Fibroblast of lung (primary cell): ENCODE data around the gene UCN3. TPM values are rescaled to one million over a fixed set of nuclear protein-coding genes. Genes with fewer than 3 reads are reported as not detected.

Experiments used
- DNase-seq, 2 donors: peaks; one replicate each; pipeline versions ENCODE4 v3.0.0 to v3.0.0-alpha.2; 2010; ENCODE audit warnings: low read depth in 2 of 2
- H2AFZ ChIP-seq: 2 replicates; pipeline ENCODE4 v1.5.1; 2012; ENCODE audit warnings: low read length, control low read depth, inconsistent platforms
- H3K27ac ChIP-seq: 2 replicates; pipeline ENCODE4 v1.5.1; 2011; ENCODE audit warnings: low read length, control low read depth; ENCODE audit not compliant: insufficient read depth
- H3K27me3 ChIP-seq: 2 replicates; pipeline ENCODE4 v1.5.1; 2011; ENCODE audit warnings: mild to moderate bottlenecking, low read length; ENCODE audit not compliant: control insufficient read depth, insufficient read depth
- H3K36me3 ChIP-seq: 2 replicates; pipeline ENCODE4 v1.5.1; 2011; ENCODE audit warnings: low read length; ENCODE audit not compliant: control insufficient read depth, insufficient read depth
- H3K4me1 ChIP-seq: 2 replicates; pipeline ENCODE4 v1.5.1; 2011; ENCODE audit warnings: low read length; ENCODE audit not compliant: control insufficient read depth, insufficient read depth; ENCODE audit errors: extremely low read depth
- H3K4me2 ChIP-seq: 2 replicates; pipeline ENCODE4 v1.5.1; 2011; ENCODE audit warnings: low read length, control low read depth; ENCODE audit not compliant: insufficient read depth; ENCODE audit errors: extremely low read depth
- H3K4me3 ChIP-seq, 4 experiments: fragments of 200-600 bp in 1 of 4; sonication (generic) in 1 of 4; replicated peaks in 1 of 4; 2 replicates each; pipeline ENCODE4 v1.5.1; 2011 to 2016; ENCODE audit warnings: low read length in 4 of 4, low read depth in 3 of 4, mild to moderate bottlenecking in 3 of 4, control low read depth in 2 of 4, inconsistent platforms in 1 of 4, mixed read lengths in 1 of 4; ENCODE audit not compliant: insufficient read depth in 1 of 4; ENCODE audit errors: control extremely low read depth in 1 of 4
- H3K79me2 ChIP-seq: 2 replicates; pipeline ENCODE4 v1.5.1; 2012; ENCODE audit warnings: mild to moderate bottlenecking, low read length, inconsistent platforms; ENCODE audit not compliant: control insufficient read depth, insufficient read depth
- H3K9ac ChIP-seq: 2 replicates; pipeline ENCODE4 v1.5.1; 2011; ENCODE audit warnings: mild to moderate bottlenecking, low read length, control low read depth; ENCODE audit not compliant: insufficient read depth
- H3K9me3 ChIP-seq: 2 replicates; pipeline ENCODE4 v1.5.1; 2012; ENCODE audit warnings: low read depth, low read length; ENCODE audit not compliant: control insufficient read depth, insufficient read depth
- H4K20me1 ChIP-seq: 2 replicates; pipeline ENCODE4 v1.5.1; 2011; ENCODE audit warnings: low read length; ENCODE audit not compliant: control insufficient read depth, insufficient read depth; ENCODE audit errors: extremely low read depth
- EZH2 ChIP-seq: IDR thresholded peaks from 2 replicates; pipeline ENCODE4 v1.5.1; 2012; ENCODE audit warnings: low read length, control low read depth, mild to moderate bottlenecking; ENCODE audit errors: missing control alignments
- polyA plus RNA-seq, 2 donors: library from polyadenylated mRNA; depleted of rRNA in 1 of 2; stranded (reverse) in 1 of 2; unstranded in 1 of 2; fragments of >200 nt; gene quantifications; 2 replicates each; pipeline ENCODE4 v1.2.1, GENCODE V29; 2011 to 2012; ENCODE audit warnings: missing spikeins in 1 of 2
- total RNA-seq: library from RNA; depleted of rRNA; stranded (reverse); fragments of >200 nt; gene quantifications from 2 replicates; pipeline ENCODE4 v1.2.1, GENCODE V29; 2014
- TF ChIP-seq, protein P1 (sequence below), 2 donors: IDR thresholded peaks in 1 of 2; conservative IDR thresholded peaks in 1 of 2; 1 replicate in 1 of 2; 2 replicates in 1 of 2; pipeline ENCODE4 v1.5.1; 2011 to 2012; ENCODE audit warnings: low read length in 2 of 2, control low read depth in 1 of 2, inconsistent platforms in 1 of 2, low read depth in 1 of 2, mild to moderate bottlenecking in 1 of 2

Gene UCN3
- total and polyA plus RNA-seq, 2 donors (not counting 1 experiment from before 2014, with no cell fraction given) = not detected

DNA sequence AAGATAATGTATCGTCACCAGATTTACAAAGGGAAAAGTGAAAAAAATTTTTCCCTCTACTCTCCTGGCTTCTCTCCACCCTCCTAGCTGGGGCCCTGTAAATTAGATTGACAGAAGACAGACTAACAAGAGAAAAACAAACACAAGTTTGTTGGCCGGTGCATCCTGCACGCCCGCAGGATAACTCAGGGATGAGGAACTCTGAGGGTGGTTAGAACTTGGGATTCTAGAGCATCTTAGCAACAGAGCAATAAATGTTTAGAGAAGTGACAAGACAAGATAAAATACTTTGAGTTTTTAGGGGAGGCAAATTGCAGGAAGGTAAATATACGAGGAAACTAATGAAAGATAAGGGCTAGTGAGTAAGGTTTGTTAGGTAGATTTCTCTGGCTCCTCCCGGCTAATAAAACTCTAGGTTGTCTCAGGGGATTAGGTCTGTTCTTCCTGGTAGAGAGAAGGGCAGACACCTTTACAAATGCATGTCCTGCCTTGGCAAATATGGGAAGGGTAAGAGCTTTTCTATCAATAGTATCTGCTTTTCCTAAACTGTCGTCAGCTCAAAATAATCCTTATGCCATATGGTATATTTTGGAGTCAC lies 4.3 kb upstream of the UCN3 start:
- TF ChIP-seq EZH2 = no peak
- TF ChIP-seq, protein P1, sequence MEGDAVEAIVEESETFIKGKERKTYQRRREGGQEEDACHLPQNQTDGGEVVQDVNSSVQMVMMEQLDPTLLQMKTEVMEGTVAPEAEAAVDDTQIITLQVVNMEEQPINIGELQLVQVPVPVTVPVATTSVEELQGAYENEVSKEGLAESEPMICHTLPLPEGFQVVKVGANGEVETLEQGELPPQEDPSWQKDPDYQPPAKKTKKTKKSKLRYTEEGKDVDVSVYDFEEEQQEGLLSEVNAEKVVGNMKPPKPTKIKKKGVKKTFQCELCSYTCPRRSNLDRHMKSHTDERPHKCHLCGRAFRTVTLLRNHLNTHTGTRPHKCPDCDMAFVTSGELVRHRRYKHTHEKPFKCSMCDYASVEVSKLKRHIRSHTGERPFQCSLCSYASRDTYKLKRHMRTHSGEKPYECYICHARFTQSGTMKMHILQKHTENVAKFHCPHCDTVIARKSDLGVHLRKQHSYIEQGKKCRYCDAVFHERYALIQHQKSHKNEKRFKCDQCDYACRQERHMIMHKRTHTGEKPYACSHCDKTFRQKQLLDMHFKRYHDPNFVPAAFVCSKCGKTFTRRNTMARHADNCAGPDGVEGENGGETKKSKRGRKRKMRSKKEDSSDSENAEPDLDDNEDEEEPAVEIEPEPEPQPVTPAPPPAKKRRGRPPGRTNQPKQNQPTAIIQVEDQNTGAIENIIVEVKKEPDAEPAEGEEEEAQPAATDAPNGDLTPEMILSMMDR (conservative IDR thresholded peaks at IDR 0.05 in 1 of 2, IDR thresholded peaks at IDR 0.05 in 1 of 2; ENCODE audit: low read depth in 1 of 2, low read length in 2 of 2) = no peak
- H2AFZ ChIP-seq = no peak overlapping the region
- H4K20me1 ChIP-seq = no peaks in the 10 kb centered on the region
- H3K9me3 ChIP-seq = no peaks in the 10 kb centered on the region
- no peaks in the 10 kb centered on the region for H3K27me3 ChIP-seq
- H3K27ac ChIP-seq = no peak overlapping the region
- H3K79me2 ChIP-seq = no peaks in the 10 kb centered on the region
- H3K9ac ChIP-seq = no peak overlapping the region
- H3K4me3 ChIP-seq = no peak overlapping the region
- no peaks in the 10 kb centered on the region for H3K36me3 ChIP-seq
- no peak for DNase-seq
- no peak overlapping the region for H3K4me2 ChIP-seq
- no peaks in the 10 kb centered on the region for H3K4me1 ChIP-seq

DNA sequence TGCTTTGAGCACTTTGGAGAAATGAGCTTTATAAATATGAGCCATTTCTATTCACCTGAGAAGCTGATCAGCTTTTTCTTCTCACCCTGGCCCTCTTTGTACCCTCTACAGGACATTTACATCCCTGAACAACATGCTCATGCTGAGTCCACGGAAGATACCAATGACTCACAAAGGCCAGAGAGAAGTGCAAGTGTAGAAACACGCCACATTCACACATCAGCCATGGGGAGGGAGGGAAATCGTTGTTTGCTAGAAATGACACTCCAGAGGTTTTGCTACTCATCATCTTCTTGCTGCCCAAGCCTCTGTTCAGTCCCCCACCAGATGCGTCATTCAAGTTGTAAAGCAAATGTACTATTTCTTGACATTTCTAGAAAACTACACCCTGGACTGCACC lies 2.8 kb upstream of the UCN3 start:
- H3K4me3 ChIP-seq = no peak overlapping the region
- H3K36me3 ChIP-seq = no peaks in the 10 kb centered on the region
- no peak overlapping the region for H2AFZ ChIP-seq
- no peak for DNase-seq
- H4K20me1 ChIP-seq = no peaks in the 10 kb centered on the region
- TF ChIP-seq, protein P1 (conservative IDR thresholded peaks at IDR 0.05 in 1 of 2, IDR thresholded peaks at IDR 0.05 in 1 of 2; ENCODE audit: low read depth in 1 of 2, low read length in 2 of 2) = no peak
- no peak for TF ChIP-seq EZH2
- H3K27ac ChIP-seq = no peak overlapping the region
- no peaks in the 10 kb centered on the region for H3K4me1 ChIP-seq
- H3K79me2 ChIP-seq = no peaks in the 10 kb centered on the region
- H3K9me3 ChIP-seq = no peaks in the 10 kb centered on the region
- no peak overlapping the region for H3K4me2 ChIP-seq
- H3K9ac ChIP-seq = no peak overlapping the region
- H3K27me3 ChIP-seq = no peaks in the 10 kb centered on the region

DNA sequence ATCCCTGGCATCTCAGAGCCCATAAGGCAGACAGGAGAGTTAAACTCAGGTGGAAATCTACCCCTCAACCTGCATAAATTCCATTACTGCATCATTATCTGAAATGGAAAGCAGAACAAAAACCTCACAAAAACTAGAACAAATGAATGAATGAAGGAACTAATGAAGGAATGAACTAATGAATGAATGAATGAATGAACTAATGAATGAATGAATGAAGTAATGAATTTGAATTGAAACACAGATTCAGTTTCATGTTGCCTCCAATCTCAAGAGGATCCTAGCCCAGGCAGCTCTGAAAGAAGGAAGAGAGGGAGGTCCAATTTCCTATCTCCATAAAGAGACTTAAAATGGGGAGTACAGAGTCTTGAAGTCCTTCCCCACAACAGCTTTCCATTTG lies 1.9 kb upstream of the UCN3 start:
- no peaks in the 10 kb centered on the region for H3K4me1 ChIP-seq
- H3K9ac ChIP-seq = no peak overlapping the region
- H3K79me2 ChIP-seq = no peaks in the 10 kb centered on the region
- no peak overlapping the region for H3K4me2 ChIP-seq
- TF ChIP-seq, protein P1 (conservative IDR thresholded peaks at IDR 0.05 in 1 of 2, IDR thresholded peaks at IDR 0.05 in 1 of 2; ENCODE audit: low read depth in 1 of 2, low read length in 2 of 2) = no peak
- TF ChIP-seq EZH2 = no peak
- H3K27me3 ChIP-seq = no peaks in the 10 kb centered on the region
- H4K20me1 ChIP-seq = no peaks in the 10 kb centered on the region
- no peaks in the 10 kb centered on the region for H3K36me3 ChIP-seq
- H3K4me3 ChIP-seq = no peak overlapping the region
- no peak overlapping the region for H2AFZ ChIP-seq
- no peak for DNase-seq
- no peak overlapping the region for H3K27ac ChIP-seq
- no peaks in the 10 kb centered on the region for H3K9me3 ChIP-seq
